ENCODE measurements around the gene EFNA5. TPM values are rescaled to one million over a fixed set of nuclear protein-coding genes. Genes with fewer than 3 reads are reported as not detected.
A peak's percentile ranks its signal among the peaks of the same experiment; 100 is the strongest.

EFNA5 gene
- total RNA-seq, 3 donors from 2014 or later (not counting 1 experiment from before 2014, with no cell fraction given), result 2.2 to 8.1 (median 4.3) TPM

- WGBS (ENCODE audit: insufficient coverage), result 57% methylated on average over 2 of the region's 2 CpGs
- DNase-seq (no peak), ATAC-seq (no peak)
- H3K9me3 ChIP-seq (ENCODE audit: control insufficient read depth, insufficient read depth, low read length), result no peaks in the 10 kb centered on the region
- no peaks in the 10 kb centered on the region for H3K27me3 ChIP-seq (ENCODE audit: control insufficient read depth, insufficient read depth, low read length)
- intact Hi-C loops (cut with micrococcal nuclease), result loop anchor here (1.0 to 5.0 kb wide), 4 partner anchors 18 to 80 kb away; no protein-coding TSS in a partner anchor
- H3K27me3 Mint-ChIP-seq (ENCODE audit: low read depth in 2 of 2), result no peaks in the 10 kb centered on the region
- H3K36me3 ChIP-seq (ENCODE audit: control insufficient read depth, insufficient read depth, low read length), result no peaks in the 10 kb centered on the region
- no peaks in the 10 kb centered on the region for H3K36me3 Mint-ChIP-seq
- H3K4me1 Mint-ChIP-seq, result peaks cover 73 to 80% of the 10 kb centered on the region in 2 donors
- H3K4me3 ChIP-seq (ENCODE audit: low read length), result no peak overlapping the region
- peak overlapping the region; percentile 73 for H3K27ac ChIP-seq (ENCODE audit: low read length)
- TF ChIP-seq CTCF (IDR thresholded peaks at IDR 0.05), result no peak
- peaks cover 53% of the 10 kb centered on the region for H3K4me1 ChIP-seq (ENCODE audit: control insufficient read depth, insufficient read depth, low read length)
- peak overlapping the region; percentile 74 for H3K4me3 Mint-ChIP-seq
- H3K9me3 Mint-ChIP-seq, result no peaks in the 10 kb centered on the region
- peak overlapping the region; percentile 84 to 97 for H3K27ac Mint-ChIP-seq
Observed at GRCh38 chr5:107469064-107469463, 201.7 kb downstream of the EFNA5 start.

GRCh38 chr5:107468276-107468675 is 202.5 kb downstream of the EFNA5 start:
- no peak for ATAC-seq
- WGBS (ENCODE audit: insufficient coverage), result 76% methylated on average over 1 of the region's 1 CpG

DNA sequence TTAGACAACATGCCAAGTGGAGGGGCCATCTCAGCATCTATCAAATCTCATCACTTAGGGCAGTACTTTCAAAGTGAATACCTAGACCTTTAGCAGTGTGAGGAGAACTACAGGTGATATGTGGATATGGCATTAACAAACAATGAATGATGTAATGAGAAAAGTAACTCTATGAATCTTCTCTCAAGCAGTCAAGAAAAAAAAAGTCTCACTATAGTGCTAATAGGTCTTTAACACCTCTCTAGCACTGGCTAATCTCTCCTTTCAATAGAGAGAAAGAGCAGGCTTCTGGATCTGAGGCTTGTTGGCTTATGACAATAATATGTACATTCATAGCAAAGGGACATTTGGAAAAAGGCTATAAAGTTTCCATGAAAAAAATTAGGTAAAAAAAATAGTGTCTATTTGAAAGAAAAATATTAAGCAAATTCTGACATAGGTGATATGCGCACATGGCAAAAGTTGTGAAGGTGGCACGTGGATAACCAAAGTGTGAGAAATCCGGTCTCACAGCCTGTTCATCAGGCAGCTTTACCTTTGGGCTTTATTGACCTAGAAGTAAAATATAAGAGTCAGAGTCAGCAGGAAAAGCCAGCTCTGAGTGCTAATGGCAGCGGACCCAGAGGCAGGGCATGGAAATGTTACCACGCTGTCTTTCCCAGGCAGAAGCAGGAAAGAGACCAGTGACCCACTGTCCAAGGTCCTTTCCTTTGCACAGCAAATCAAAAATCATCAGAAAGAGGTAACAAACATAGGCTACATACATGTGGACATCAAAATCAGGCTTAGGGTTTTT is 203.4 kb downstream of the EFNA5 start:
- H3K4me1 Mint-ChIP-seq, result peaks cover 63 to 76% of the 10 kb centered on the region in 2 donors
- intact Hi-C loops (cut with micrococcal nuclease), result loop anchor here (1.0 to 5.0 kb wide), 4 partner anchors 8 to 102 kb away; no protein-coding TSS in a partner anchor
- Histone ChIP-seq H3K36me3 (ENCODE audit: control insufficient read depth, insufficient read depth, low read length) (no peaks in the 10 kb centered on the region), H3K4me3 (ENCODE audit: low read length) (no peak overlapping the region), H3K27me3 (ENCODE audit: control insufficient read depth, insufficient read depth, low read length) (no peaks in the 10 kb centered on the region), H3K27ac (ENCODE audit: low read length) (peak overlapping the region; percentile 73), H3K4me1 (ENCODE audit: control insufficient read depth, insufficient read depth, low read length) (peaks cover 45% of the 10 kb centered on the region), H3K9me3 (ENCODE audit: control insufficient read depth, insufficient read depth, low read length) (no peaks in the 10 kb centered on the region)
- peak; percentile 62 to 81 (median 73) for ATAC-seq
- TF ChIP-seq CTCF (IDR thresholded peaks at IDR 0.05), result no peak
- peak; percentile 36 to 50 for DNase-seq
- H3K36me3 Mint-ChIP-seq, result no peaks in the 10 kb centered on the region
- H3K4me3 Mint-ChIP-seq, result peak overlapping the region; percentile 70
- H3K9me3 Mint-ChIP-seq, result no peaks in the 10 kb centered on the region
- H3K27me3 Mint-ChIP-seq (ENCODE audit: low read depth in 2 of 2), result no peaks in the 10 kb centered on the region
- peak overlapping the region; percentile 84 to 97 for H3K27ac Mint-ChIP-seq
- 53% methylated on average over 5 of the region's 5 CpGs for WGBS (ENCODE audit: insufficient coverage)

More at GRCh38 chr5:107468276-107468675, 202.5 kb downstream of the EFNA5 start:
- Mint-ChIP-seq H3K27ac (peak overlapping the region; percentile 84 to 97), H3K4me1 (peaks cover 72 to 80% of the 10 kb centered on the region in 2 donors), H3K27me3 (ENCODE audit: low read depth in 2 of 2) (no peaks in the 10 kb centered on the region), H3K36me3 (no peaks in the 10 kb centered on the region), H3K4me3 (peak overlapping the region; percentile 70), H3K9me3 (no peaks in the 10 kb centered on the region)
- Histone ChIP-seq H3K36me3 (ENCODE audit: control insufficient read depth, insufficient read depth, low read length) (no peaks in the 10 kb centered on the region), H3K27ac (ENCODE audit: low read length) (peak overlapping the region; percentile 73), H3K9me3 (ENCODE audit: control insufficient read depth, insufficient read depth, low read length) (no peaks in the 10 kb centered on the region), H3K27me3 (ENCODE audit: control insufficient read depth, insufficient read depth, low read length) (no peaks in the 10 kb centered on the region), H3K4me3 (ENCODE audit: low read length) (no peak overlapping the region), H3K4me1 (ENCODE audit: control insufficient read depth, insufficient read depth, low read length) (peaks cover 48% of the 10 kb centered on the region)
- TF ChIP-seq CTCF (IDR thresholded peaks at IDR 0.05), result no peak
- intact Hi-C loops (cut with micrococcal nuclease), result loop anchor here (2.0 to 5.0 kb wide), 3 partner anchors 19 to 41 kb away; no protein-coding TSS in a partner anchor
- no peak for DNase-seq

All from natural killer cell (primary cell).